ENCODE measurements around the gene NDUFA11.

The NDUFA11 gene

DNA sequence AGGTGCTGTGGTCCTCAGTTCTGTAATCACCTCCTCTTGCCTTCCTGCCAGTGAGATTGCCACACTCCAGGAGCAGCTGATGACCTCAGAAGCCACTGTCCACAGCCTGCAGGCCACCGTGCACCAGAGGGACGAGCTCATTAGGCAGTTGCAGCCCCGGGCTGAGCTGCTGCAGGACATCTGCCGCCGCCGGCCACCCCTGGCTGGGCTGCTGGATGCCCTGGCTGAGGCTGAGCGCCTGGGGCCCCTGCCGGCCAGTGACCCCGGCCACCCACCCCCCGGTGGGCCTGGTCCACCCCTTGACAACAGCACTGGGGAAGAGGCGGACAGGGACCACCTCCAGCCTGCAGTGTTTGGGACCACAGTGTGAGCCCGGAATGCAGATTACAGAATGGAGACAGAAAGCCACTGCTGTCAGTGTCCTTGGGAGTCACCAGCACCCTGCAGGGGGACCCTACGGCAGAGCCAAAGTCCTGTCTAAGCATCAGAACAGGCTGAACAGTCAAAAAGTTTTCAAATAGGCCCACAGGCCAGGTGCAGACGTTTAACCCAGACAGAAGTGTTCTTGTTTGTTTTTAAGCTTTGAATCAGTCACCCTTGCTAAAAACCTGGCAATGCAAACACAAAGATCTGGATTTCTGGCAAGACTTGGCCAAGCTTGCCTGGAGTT is 5.3 kb upstream of the NDUFA11 start:
- no peak for DNase-seq (ENCODE audit: low read depth)

- no peak for DNase-seq (ENCODE audit: low read depth)
Observed at GRCh38 chr19:5907241-5907640, 3.7 kb upstream of the NDUFA11 start.

DNA sequence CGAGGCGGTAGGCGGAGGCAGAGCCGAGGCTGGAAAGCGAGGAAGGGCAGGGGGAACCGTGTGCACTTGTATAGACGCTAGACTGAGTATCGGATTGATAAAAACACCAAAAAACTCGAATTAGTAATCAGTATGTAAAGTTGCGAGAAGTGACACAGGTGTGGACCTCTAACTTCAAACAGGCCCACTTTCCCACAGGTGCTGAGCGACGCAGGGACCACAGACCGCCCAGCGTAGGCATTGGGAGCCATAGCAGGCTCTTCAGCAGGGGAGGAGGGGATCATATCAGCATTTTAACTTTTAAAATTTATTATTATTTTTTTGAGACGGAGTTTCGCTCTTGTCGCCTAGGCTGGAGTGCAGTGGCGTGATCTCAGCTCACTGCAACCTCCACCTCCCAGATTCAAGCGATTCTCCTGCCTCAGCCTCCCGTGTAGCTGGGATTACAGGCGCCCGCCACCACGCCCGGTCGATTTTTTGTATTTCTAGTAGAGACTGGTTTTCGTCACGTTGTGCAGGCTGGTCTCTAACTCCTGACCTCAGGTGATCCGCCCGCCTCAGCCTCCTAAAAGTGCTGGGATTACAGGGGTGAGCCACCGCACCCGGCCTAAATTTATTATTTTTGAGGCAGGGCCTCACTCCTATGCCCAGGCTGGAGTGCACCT is 1.7 kb upstream of the NDUFA11 start:
- no peak for DNase-seq (ENCODE audit: low read depth)

DNA sequence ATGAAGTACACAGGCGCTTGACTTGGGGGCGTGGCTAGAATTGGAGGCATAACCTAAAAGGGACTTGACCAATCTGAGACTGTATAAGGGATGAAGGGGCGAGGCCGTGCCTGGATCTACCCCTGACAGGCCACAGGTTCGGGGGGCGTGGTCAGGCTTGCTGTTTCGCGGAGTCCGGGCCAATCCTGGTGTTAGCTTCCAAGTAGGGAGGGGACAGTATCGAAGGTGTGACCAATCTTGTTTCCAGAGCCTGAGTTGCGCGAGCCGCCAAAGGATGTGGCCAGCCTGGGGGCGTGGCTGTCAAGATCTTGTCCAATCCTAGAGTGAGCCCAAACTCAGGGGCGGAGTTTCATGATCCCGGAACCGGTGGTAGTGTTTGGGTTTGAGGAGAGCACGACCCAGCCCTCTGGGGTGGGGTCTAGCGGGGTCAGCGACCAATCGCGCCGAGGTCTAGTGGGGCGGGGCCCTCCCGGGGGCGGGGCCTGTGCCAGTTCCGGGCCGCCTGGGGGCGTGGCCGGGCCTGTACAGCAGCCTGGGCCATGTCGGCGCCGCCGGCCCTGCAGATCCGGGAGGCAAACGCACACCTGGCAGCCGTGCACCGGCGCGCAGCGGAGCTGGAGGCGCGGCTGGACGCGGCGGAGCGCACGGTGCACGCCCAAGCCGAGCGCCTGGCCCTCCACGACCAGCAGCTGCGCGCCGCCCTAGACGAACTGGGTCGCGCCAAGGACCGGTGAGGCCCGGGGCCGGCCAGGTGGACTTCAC is 943 bp upstream of the NDUFA11 start, which contains the start of gene VMAC:
Gene VMAC (plus strand): TSS at position 521 of the 762 bp plus-strand sequence. CDS start 19 bp downstream, at position 540.
- peak; percentile 100 for DNase-seq (ENCODE audit: low read depth)

DNA sequence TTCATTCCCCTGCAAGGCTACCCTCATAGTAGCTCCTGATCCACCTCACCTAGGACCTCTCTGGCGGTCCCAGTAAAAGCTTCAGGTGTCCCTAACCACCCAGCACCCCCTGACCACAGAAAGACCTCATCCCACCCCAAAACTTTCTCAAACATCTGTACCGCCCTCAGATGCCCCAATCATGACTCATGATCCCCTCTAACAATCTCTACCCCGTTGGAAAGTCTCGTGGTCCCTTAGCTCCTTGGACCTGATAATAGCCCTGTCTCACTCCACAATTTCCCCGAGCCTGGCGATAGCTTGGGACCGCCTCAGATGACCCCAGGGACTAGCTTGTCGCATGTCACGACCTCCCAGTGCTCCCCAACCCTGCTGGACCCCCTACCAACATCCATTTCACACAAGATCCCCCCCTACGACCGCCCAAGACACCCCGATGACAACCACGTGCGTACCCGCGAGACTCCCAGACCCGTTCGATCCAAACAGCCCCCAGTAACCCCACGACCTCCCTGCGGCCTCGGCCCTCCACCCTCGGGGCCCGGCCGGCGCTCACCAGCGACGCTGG is 450 bp downstream of the NDUFA11 start:
- no peak for DNase-seq (ENCODE audit: low read depth)

- no peak for DNase-seq (ENCODE audit: low read depth)
Observed at GRCh38 chr19:5900976-5901375, 2.6 kb downstream of the NDUFA11 start.

DNA sequence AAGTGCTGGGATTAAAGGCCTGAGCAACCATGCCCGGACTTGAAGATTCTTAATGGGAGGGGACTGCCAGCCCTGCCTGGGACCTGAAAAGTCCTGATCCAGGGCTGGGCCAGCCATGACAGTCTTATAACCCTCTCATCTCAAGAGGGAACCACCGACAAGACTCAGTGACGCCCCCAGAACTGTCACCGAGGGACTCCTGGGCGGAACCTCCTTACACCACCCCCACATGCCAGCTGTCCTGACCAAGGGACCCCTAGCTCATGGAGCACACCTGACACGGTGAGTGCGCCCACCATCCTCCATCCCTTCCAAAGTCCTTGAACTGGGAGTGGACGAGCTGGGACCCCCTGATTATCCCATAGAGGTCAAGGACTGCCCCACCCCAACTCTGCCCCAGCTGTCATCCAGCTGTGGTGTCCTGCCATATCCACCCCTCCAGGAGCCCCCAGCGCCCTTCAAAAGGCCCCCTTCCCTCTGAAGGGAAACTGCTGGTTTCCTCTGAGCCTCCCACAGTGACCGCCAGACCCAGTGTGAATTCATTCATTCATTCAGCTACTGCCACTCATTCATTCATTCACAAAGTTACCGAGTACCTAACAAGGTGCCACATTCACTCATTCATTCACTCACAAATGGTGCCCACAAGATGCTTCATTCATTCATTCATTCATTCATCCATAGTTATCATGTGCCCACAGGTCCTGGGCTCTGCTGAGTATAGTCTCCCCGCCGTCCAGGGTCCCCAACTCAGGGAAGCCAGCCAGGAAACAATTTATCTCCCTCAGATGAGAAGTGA is 3.7 kb downstream of the NDUFA11 start:
- no peak for DNase-seq (ENCODE audit: low read depth)

- no peak for DNase-seq (ENCODE audit: low read depth)
Observed at GRCh38 chr19:5897189-5897969, 6.2 kb downstream of the NDUFA11 start.

DNA sequence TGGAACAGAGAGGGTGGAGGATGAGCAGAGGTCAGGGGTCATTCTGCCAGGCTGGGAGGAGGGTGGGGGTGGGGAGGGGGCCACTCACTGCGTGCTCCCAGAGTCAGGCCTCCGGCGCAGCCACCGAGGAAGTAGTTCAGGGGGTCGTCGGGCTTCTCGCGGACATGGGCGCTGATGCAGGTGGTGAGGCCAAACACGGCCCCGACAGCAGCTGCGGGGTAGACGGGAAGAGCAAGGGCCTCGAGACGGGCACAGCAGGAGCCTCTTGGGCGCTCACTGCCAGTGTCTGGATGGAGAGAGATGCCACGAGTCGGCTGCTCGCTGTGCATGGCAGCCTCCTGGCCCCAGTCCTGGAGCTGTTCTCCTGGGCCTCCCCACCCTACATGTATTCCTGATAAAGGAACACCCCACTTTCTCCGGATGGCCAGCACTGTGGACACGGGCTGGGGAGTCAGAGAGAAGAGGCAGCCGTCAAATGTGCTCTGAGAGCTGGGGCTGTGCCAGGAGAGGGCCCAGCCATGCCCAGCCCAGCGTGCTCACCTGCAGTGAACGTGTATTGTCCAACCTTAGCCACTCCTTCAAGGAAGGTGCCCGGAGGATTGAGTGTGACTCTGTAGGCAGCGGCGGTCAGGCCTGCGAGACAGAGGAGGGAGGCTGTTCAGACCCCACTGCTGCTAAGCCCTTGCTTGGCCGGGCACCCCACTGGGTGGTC is 7.1 kb downstream of the NDUFA11 start:
- no peak for DNase-seq (ENCODE audit: low read depth)

DNA sequence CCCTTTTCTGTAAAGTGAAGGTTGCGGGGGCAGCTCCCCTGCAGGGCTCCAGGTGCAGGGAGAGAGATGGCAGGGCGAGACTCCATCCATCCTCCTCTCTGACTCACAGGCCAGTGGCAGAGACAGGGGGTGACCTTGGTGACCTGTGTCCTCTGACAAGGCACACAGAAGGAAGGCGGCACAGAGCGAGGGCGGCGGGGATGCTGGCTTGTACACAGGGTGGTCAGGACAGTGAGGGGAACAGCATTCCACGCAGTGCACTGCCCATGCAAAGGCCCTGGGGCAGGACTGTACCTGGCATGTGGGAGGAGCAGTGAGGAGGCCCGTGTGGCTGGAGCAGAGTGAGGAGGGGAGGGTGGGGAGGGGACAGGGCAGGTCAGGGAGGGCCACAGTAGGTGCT is 7.7 kb downstream of the NDUFA11 start:
- DNase-seq (ENCODE audit: low read depth) = no peak

GRCh38 chr19:5895409-5895808 is 8.2 kb downstream of the NDUFA11 start:
- DNase-seq (ENCODE audit: low read depth) = no peak

DNA sequence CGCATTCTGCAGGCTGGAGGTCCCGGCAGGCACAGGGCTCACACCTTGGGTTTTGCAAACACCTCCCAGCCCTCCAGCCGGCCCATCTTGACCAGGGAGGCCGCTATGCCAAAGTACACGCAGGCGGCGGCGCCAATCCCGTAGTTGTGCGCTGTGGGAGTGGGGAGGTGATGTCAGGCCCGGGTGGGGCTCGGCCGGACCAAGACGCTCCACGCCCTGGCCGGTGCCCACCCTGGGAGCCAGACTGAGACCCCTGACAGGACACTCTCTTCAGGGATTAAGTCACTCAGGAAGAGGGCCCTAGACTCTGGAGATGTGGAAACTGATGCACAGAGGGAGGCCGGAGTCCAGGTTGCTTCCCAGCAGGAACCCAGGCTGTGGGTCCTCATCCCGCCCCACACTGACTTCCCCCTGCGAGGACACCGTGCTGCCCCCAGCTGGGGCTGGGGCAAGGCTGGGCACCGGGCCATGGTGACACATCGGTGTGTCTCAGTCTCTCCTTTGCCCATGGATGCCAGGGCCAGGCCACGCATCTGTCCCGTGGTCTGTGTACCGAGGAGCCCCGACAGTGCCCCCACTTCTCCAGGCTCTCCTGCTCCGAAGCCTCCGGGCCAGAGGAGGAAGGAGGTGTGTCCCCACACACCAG is 8.8 kb downstream of the NDUFA11 start:
- DNase-seq (ENCODE audit: low read depth) = no peak

DNA sequence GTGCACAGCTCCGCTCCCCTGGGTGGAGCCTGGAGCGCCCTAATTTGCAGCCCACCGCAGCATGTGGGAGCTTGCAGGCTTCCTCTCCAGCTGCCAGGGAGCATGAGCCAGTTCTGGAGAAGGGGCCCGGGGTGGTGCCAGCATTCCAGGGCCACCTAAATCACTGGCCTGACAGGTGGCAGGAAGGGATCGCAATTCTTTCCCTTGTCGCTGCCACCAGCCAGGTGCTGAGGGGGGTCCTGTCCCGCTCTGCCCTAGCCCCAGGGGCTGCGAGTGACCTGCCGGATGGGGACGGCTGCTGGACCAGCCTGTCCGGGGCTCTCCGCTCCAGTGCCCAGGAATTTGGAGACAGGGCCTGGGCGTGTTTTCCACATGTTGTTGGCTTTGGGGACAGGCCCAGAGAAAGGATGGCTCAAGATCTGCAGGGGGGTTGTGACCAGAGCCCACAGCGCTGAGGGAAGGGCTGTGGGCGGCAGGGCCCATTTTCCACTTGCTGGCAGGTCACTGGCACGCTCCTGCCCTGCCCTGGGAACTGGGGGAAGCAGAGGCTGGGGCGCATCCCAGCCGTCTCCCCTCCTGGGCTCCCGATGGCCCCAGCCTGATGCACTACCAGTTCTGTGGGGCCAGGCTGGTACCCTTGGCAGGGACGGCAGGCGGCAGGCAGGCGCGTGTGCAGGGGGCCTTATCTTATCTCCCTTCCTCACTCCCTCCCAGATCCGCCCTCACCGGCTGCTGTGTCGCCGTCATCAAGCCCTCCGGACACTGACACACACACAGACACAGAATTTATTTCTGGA is 9.5 kb downstream of the NDUFA11 start:
- DNase-seq (ENCODE audit: low read depth) = no peak

DNA sequence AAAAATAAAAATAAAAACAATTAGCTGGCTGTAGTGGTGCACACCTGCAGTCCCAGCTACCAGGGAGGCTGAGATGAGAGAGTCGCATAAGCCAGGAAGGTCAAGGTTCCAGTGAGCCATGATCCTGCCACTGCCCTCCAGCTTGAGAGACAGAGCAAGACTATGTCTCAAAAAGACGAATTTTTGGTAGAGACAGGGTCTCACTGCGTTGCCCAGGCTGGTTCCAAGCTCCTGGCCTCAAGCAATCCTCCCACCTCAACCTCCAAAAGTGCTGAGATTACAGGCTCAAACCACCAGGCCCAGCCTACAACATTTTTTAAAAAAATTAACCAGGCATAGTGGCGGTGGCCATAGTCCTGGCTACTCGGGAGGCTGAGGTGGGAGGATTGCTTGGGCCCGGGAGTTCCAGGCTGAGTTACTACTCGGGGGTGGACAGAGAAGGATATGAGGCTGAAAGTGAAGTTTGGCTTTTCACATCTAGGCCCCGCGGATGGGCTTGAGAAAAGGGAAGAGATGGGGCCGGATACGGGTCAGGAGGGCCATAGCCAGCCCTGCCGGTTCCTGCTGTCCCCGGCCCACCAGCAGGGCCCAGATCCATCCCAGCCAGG is 10.2 kb downstream of the NDUFA11 start:
- no peak for DNase-seq (ENCODE audit: low read depth)

DNA sequence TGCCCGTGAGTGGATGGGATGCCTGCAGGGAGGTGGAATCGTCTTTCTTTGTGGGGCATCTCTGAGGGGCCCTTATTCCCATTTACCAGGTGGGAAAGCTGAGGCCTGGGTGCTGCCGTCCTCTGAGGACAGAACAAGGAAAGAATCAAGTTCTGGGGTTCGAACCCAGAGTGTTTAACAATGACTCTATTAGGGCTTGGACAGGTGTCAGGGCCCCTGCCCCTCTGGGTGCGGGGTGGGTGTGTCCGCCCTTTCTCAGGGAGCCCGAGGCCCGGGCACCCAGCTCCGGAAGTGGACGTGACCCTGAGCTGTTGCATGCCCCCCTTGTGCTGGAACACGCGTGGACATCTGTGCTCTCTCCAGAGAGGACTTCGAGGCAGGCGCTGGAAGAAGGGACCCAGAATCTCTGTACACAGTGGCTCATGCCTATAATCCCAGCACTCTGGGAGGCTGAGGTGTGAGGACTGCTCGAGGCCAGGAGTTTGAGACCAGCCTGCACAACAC is 10.8 kb downstream of the NDUFA11 start:
- DNase-seq (ENCODE audit: low read depth) = no peak

- DNase-seq (ENCODE audit: low read depth) = no peak
Observed at GRCh38 chr19:5891938-5892771, 11.4 kb downstream of the NDUFA11 start.

GRCh38 chr19:5891572-5891937 is 12.0 kb downstream of the NDUFA11 start:
- no peak for DNase-seq (ENCODE audit: low read depth)

GRCh38 chr19:5890099-5890498 is 13.5 kb downstream of the NDUFA11 start:
- no peak for DNase-seq (ENCODE audit: low read depth)
